Activated CD8-positive, alpha-beta memory T cell treated with anti-CD3 and anti-CD28 coated beads for 36 hours (primary cell): ENCODE data around the gene DIP2B. TPM values are rescaled to one million over a fixed set of nuclear protein-coding genes. Genes with fewer than 3 reads are reported as not detected.

ENCODE experiments used
- CTCF ChIA-PET: fragments of 350-600 bp; sonication (Branson Sonifier 250); formaldehyde crosslinking; loops from one replicate; lab custom pipeline; 2021; ENCODE audit warnings: antibody characterized with exemption; lab: Charles Lee
- POLR2A ChIA-PET: fragments of 350-600 bp; sonication (Branson Sonifier 250); formaldehyde crosslinking; loops from one replicate; lab custom pipeline; 2021; ENCODE audit warnings: antibody characterized with exemption; lab: Charles Lee
- total RNA-seq, 2 experiments: library from RNA; stranded (reverse); gene quantifications; one replicate each; pipeline ENCODE4 v1.2.3, GENCODE V29; 2021

DIP2B gene
- total RNA-seq, 2 experiments from 2014 or later = 21.7 to 22.2 TPM

DNA sequence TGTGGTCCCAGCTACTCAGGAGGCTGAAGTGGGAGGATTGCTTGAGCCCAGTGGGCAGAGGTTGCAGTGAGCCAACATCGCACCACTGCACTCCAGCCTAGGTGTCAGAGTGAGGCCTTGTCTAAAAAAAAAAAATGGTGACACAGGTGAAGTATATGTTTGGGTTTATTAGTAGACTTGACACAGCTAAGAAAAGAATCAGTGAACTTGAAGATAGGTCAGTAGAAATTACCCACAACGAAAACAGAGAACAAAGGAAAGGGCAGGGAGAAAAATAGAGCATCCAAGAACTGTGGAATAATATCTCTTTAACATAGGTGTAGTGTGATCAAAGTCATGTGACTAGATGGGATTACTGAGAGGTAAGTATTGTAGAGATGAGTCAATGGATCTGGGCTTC, 282.8 kb downstream of the DIP2B start:
- ChIA-PET CTCF (interaction anchor here (1.3 kb wide), 1 partner anchor 23 kb away, joined by 3 read pairs; no protein-coding TSS in a partner anchor), POLR2A (interaction anchor here (0.7 kb wide), 1 partner anchor 192 kb away, joined by 4 read pairs; no protein-coding TSS in a partner anchor)

DNA sequence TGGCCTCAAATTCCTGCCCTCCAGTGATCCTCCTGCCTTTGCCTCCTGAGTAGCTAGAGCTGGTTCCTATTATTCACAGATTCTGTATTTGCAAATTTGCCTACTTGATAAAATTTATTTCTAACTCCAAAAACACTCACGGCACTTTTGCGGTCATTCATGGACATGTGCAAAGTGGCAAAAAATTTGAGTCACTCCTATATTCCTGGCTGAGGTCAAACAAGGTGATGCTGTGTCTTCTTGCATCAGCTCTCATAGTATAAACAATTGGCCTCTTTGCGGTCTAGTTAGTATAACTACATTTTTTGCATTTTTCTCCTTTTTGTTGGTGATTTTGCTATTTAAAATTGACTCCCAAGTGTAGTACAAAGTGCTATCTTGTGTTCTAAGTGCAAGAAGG, 283.8 kb downstream of the DIP2B start:
- CTCF ChIA-PET = no interaction called here
- POLR2A ChIA-PET = no interaction called here

- ChIA-PET CTCF (no interaction called here), POLR2A (no interaction called here)
Measured at GRCh38 chr12:50790081-50790480, 285.3 kb downstream of the DIP2B start.

Other genes with a start within 250 kb of the DIP2B start
- gene LIMA1, start 221.5 kb upstream of the DIP2B start, total RNA-seq = 10 to 100 TPM; 83.0 to 85.4 TPM
- not detected for gene FAM186A, start 108.4 kb upstream of the DIP2B start, total RNA-seq
- gene LARP4, start 104.1 kb upstream of the DIP2B start, total RNA-seq = 100 to 1,000 TPM; 107 to 114 TPM